Calu3 (cell line): ENCODE measurements around the gene DGKD. TPM values are rescaled to one million over a fixed set of nuclear protein-coding genes. Genes with fewer than 3 reads are reported as not detected.

ENCODE experiments used
- BruUV-seq: library from RNA; stranded (reverse); fragments of 400-500 nt; replicated peaks from 2 replicates; lab custom pipeline; 2021; lab: Mats Ljungman, UMichigan
- CTCF ChIA-PET: fragments of 300-600 bp; sonication (Branson Sonifier 250); formaldehyde crosslinking; loops from one replicate; lab custom pipeline; 2022; ENCODE audit warnings: antibody characterized with exemption; lab: Charles Lee
- DNase-seq: peaks from one replicate; pipeline ENCODE4 v3.0.0; 2022
- H3K27ac Mint-ChIP-seq: one replicate; pipeline ENCODE4 v1.8.0; 2022; ENCODE audit warnings: mixed read lengths; ENCODE audit not compliant: unreplicated experiment
- H3K27me3 Mint-ChIP-seq: one replicate; pipeline ENCODE4 v1.8.0; 2022; ENCODE audit warnings: mixed read lengths; ENCODE audit not compliant: unreplicated experiment
- H3K36me3 Mint-ChIP-seq: one replicate; pipeline ENCODE4 v1.8.0; 2022; ENCODE audit warnings: mild to moderate bottlenecking, moderate library complexity, mixed read lengths; ENCODE audit not compliant: insufficient read depth, unreplicated experiment
- H3K4me1 Mint-ChIP-seq: one replicate; pipeline ENCODE4 v1.8.0; 2022; ENCODE audit warnings: mild to moderate bottlenecking, low read depth, mixed read lengths; ENCODE audit not compliant: unreplicated experiment
- H3K4me3 Mint-ChIP-seq: one replicate; pipeline ENCODE4 v1.8.0; 2022; ENCODE audit warnings: mild to moderate bottlenecking, low read depth, moderate library complexity, mixed read lengths; ENCODE audit not compliant: unreplicated experiment
- H3K9me3 Mint-ChIP-seq: one replicate; pipeline ENCODE4 v1.8.0; 2022; ENCODE audit warnings: low read depth, mixed read lengths; ENCODE audit not compliant: unreplicated experiment
- CTCF ChIP-seq: fragments of 200-600 bp; IDR thresholded peaks from one replicate; pipeline ENCODE4 v1.8.0; 2022; ENCODE audit warnings: antibody characterized with exemption; ENCODE audit not compliant: unreplicated experiment
- intact Hi-C: fragments of 100-400 bp; cut with micrococcal nuclease; formaldehyde crosslinking; loops from one replicate; pipeline ENCODE4 v1.10.0; 2022; ENCODE audit not compliant: unreplicated experiment
- total RNA-seq: library from RNA; stranded (reverse); gene quantifications from 2 replicates; pipeline ENCODE4 v1.2.3, GENCODE V29; 2022

Gene DGKD
- total RNA-seq, 1 experiment from 2014 or later: 26.5 TPM

- no peak for DNase-seq
- TF ChIP-seq CTCF: no peak
- Mint-ChIP-seq H3K4me3 (no peak overlapping the region), H3K36me3 (peaks cover 6% of the 10 kb centered on the region), H3K27ac (no peak overlapping the region), H3K27me3 (no peaks in the 10 kb centered on the region), H3K4me1 (peaks cover 2% of the 10 kb centered on the region), H3K9me3 (no peaks in the 10 kb centered on the region)
- BruUV-seq: no TSS peak
- intact Hi-C loops: no loop called here
- CTCF ChIA-PET: interaction anchor here (1.3 kb wide), 1 partner anchor 24 kb away, joined by 4 read pairs; no protein-coding TSS in a partner anchor
These were observed 84.4 kb downstream of the DGKD start for GRCh38 chr2:233438573-233439147.

DNA sequence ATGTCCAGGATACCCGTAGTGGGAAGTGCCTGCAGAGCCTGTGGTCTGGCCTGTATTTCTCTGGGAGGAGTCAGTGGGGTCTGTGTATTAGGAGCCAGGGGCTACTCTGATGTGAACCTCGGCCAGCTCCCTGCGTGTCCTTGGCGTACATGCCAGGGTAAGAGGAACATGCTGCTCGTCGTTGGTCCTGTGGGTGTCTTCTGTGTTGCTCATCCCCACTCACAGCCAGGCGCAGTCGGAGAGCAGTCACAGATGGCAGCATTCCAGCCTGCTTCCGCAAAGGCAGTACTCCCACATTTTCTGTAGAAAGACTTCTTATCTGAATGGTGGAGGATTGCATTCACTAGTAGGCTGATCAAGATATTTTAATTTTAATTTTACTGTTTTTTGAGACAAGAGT lies 84.9 kb downstream of the DGKD start:
- no TSS peak for BruUV-seq
- DNase-seq: no peak
- Mint-ChIP-seq H3K36me3 (peaks cover 6% of the 10 kb centered on the region), H3K4me3 (no peak overlapping the region), H3K27me3 (no peaks in the 10 kb centered on the region), H3K4me1 (peaks cover 7% of the 10 kb centered on the region), H3K9me3 (no peaks in the 10 kb centered on the region), H3K27ac (no peak overlapping the region)
- no peak for TF ChIP-seq CTCF
- CTCF ChIA-PET: interaction anchor here (0.6 to 1.3 kb wide), 2 partner anchors 24 to 49 kb away, joined by 3 to 4 read pairs; no protein-coding TSS in a partner anchor
- intact Hi-C loops: no loop called here

DNA sequence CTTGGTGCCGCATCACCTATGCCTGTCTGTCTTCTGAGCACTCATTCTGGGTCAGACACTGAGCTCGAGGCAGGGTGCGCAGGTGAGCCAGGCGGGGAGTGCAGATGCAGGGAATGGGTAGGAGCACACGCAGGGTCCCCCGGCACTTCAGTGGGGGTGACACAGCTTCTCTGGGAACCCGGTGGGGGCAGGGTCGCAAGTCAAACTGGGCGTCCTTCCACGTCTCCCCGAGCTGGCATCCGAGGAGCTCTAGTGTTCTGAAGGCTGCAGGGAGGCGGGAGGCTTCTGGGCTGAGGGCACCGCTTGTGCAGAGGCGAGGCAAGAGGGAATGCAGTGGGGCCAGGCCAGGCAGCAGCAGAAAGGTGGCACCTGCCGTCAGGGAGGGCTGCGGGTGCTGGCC lies 86.0 kb downstream of the DGKD start:
- BruUV-seq: no TSS peak
- intact Hi-C loops: loop anchor here (10.0 kb wide), 1 partner anchor 394 kb away; no protein-coding TSS in a partner anchor
- H3K4me1 Mint-ChIP-seq: peaks cover 13% of the 10 kb centered on the region
- DNase-seq: no peak
- H3K36me3 Mint-ChIP-seq: peaks cover 6% of the 10 kb centered on the region
- no peaks in the 10 kb centered on the region for H3K27me3 Mint-ChIP-seq
- CTCF ChIA-PET: no interaction called here
- TF ChIP-seq CTCF: no peak
- no peak overlapping the region for H3K4me3 Mint-ChIP-seq
- no peak overlapping the region for H3K27ac Mint-ChIP-seq
- no peaks in the 10 kb centered on the region for H3K9me3 Mint-ChIP-seq

GRCh38 chr2:233440714-233441113 lies 86.4 kb downstream of the DGKD start:
- Mint-ChIP-seq H3K9me3 (no peaks in the 10 kb centered on the region), H3K4me3 (no peak overlapping the region), H3K36me3 (peaks cover 8% of the 10 kb centered on the region), H3K27ac (no peak overlapping the region), H3K4me1 (peaks cover 13% of the 10 kb centered on the region), H3K27me3 (no peaks in the 10 kb centered on the region)
- intact Hi-C loops: loop anchor here (10.0 kb wide), 1 partner anchor 394 kb away; no protein-coding TSS in a partner anchor
- no peak for TF ChIP-seq CTCF
- CTCF ChIA-PET: no interaction called here
- no TSS peak for BruUV-seq
- no peak for DNase-seq
